ENCODE measurements around the gene CD300LD.
"Not testable (repeated sequence)": the region's sequence is repeated elsewhere in the genome, so short reads cannot be mapped to it uniquely, and the experiment has no call there.

The CD300LD gene

GRCh38 chr17:74569020-74570003 lies 22.8 kb downstream of the CD300LD start:
- DNase-seq: no peak

GRCh38 chr17:74568106-74568873 lies 23.8 kb downstream of the CD300LD start:
- DNase-seq: no peak

- DNase-seq: no peak
These were observed 24.7 kb downstream of the CD300LD start, which contains the start of gene CD300H for GRCh38 chr17:74567397-74567796. Gene CD300H, minus strand, starts transcription at chr17:74567509.

GRCh38 chr17:74566132-74566753 lies 25.8 kb downstream of the CD300LD start:
- DNase-seq: peak in 1 of 2 experiments; percentile 47

- no peak for DNase-seq
These were observed 27.0 kb downstream of the CD300LD start for GRCh38 chr17:74565126-74565525.

- DNase-seq: no peak
These were observed 28.7 kb downstream of the CD300LD start for GRCh38 chr17:74563358-74563757.

GRCh38 chr17:74561586-74561985 lies 30.5 kb downstream of the CD300LD start:
- no peak for DNase-seq

GRCh38 chr17:74558882-74559519 lies 33.1 kb downstream of the CD300LD start:
- no peak for DNase-seq

GRCh38 chr17:74558402-74558801 lies 33.7 kb downstream of the CD300LD start:
- not testable (repeated sequence) for DNase-seq

GRCh38 chr17:74555427-74555940 lies 36.6 kb downstream of the CD300LD start:
- no peak for DNase-seq

GRCh38 chr17:74554909-74555308 lies 37.2 kb downstream of the CD300LD start:
- DNase-seq: no peak

GRCh38 chr17:74552037-74552436 lies 40.0 kb downstream of the CD300LD start:
- no peak for DNase-seq

- DNase-seq: no peak
These were observed 41.5 kb downstream of the CD300LD start for GRCh38 chr17:74550602-74551001.

GRCh38 chr17:74549343-74549742 lies 42.7 kb downstream of the CD300LD start:
- no peak for DNase-seq

GRCh38 chr17:74547736-74548135 lies 44.3 kb downstream of the CD300LD start:
- no peak for DNase-seq

- no peak for DNase-seq
These were observed 44.8 kb downstream of the CD300LD start for GRCh38 chr17:74547264-74547663.

GRCh38 chr17:74546586-74546985 lies 45.5 kb downstream of the CD300LD start:
- no peak for DNase-seq

- no peak for DNase-seq
These were observed 46.2 kb downstream of the CD300LD start, which contains the start of gene CD300C for GRCh38 chr17:74545843-74546230. Gene CD300C, minus strand, starts transcription at chr17:74546115. Its CDS starts 333 bp downstream, at chr17:74545782.

GRCh38 chr17:74544991-74545842 lies 46.9 kb downstream of the CD300LD start:
- no peak for DNase-seq

- no peak for DNase-seq
These were observed 48.0 kb downstream of the CD300LD start for GRCh38 chr17:74543891-74544760.

Data from NCI-H446 (cell line).